ENCODE measurements around the gene PAX8.

- TF ChIP-seq ZNF112 (tag by site-specific recombination; IDR thresholded peaks at IDR 0.05): no peak
- TF ChIP-seq CTCF (tag by site-specific recombination; IDR thresholded peaks at IDR 0.05): no peak
- no peak for TF ChIP-seq ZNF645 (tag by site-specific recombination; IDR thresholded peaks at IDR 0.05)
- no peak for TF ChIP-seq ZNF433 (tag by site-specific recombination; IDR thresholded peaks at IDR 0.05; ENCODE audit: low read depth)
- TF ChIP-seq ATF2 (tag by site-specific recombination; IDR thresholded peaks at IDR 0.05; ENCODE audit: low read depth): no peak
- TF ChIP-seq ZSCAN30 (tag by site-specific recombination; IDR thresholded peaks at IDR 0.05): no peak
- TF ChIP-seq ZNF768 (tag by site-specific recombination; IDR thresholded peaks at IDR 0.05): no peak
- TF ChIP-seq ZNF24 (tag by site-specific recombination; IDR thresholded peaks at IDR 0.05): no peak
- no peak for TF ChIP-seq PATZ1 (tag by site-specific recombination; IDR thresholded peaks at IDR 0.05)
Observed at GRCh38 chr2:113238871-113239839, 39.6 kb downstream of the PAX8 start.
